ENCODE results near the gene SLC25A39. TPM values are rescaled to one million over a fixed set of nuclear protein-coding genes. Genes with fewer than 3 reads are reported as not detected.
"Not testable (repeated sequence)": the region's sequence is repeated elsewhere in the genome, so short reads cannot be mapped to it uniquely, and the experiment has no call there.

The SLC25A39 gene
- 100 to 1,000 TPM in 3 of 5 donors, 10 to 100 TPM in 2; 42.0 to 351 (median 133) TPM for total RNA-seq
- polyA plus RNA-seq, result 100 to 1,000 TPM; 124 to 161 (median 135) TPM
- long read RNA-seq, donor 1, partial matches to known transcripts, result 124 of 128 reads
- long read RNA-seq, donor 1, other reads (novel, unspliced or antisense), result 0 of 128 reads
- long read RNA-seq, donor 2, transcript SLC25A39-201 (12 exons, 1,607 nt), result major isoform, 11 of 17 reads
- long read RNA-seq, donor 2, partial matches to known transcripts, result 0 of 17 reads
- long read RNA-seq, donor 2, other reads (novel, unspliced or antisense), result 0 of 17 reads
- long read RNA-seq, donor 3, transcript SLC25A39-201 (12 exons, 1,607 nt), result minor isoform, 6 of 15 reads
- long read RNA-seq, donor 3, transcript SLC25A39-202 (12 exons, 1,565 nt), result major isoform, 7 of 15 reads
- long read RNA-seq, donor 3, partial matches to known transcripts, result 0 of 15 reads
- long read RNA-seq, donor 3, other reads (novel, unspliced or antisense), result 0 of 15 reads
- long read RNA-seq, donor 4, partial matches to known transcripts, result 0 of 3 reads
- long read RNA-seq, donor 4, other reads (novel, unspliced or antisense), result 0 of 3 reads
- long read RNA-seq, donor 5, transcript SLC25A39-202 (12 exons, 1,565 nt), result minor isoform, 10 of 22 reads
- long read RNA-seq, donor 5, transcript SLC25A39-201 (12 exons, 1,607 nt), result major isoform, 12 of 22 reads
- long read RNA-seq, donor 5, partial matches to known transcripts, result 0 of 22 reads
- long read RNA-seq, donor 5, other reads (novel, unspliced or antisense), result 0 of 22 reads
- long read RNA-seq, donor 6, transcript SLC25A39-202 (12 exons, 1,565 nt), result minor isoform, 18 of 71 reads
- long read RNA-seq, donor 6, transcript SLC25A39-201 (12 exons, 1,607 nt), result major isoform, 34 of 71 reads
- long read RNA-seq, donor 6, partial matches to known transcripts, result 13 of 71 reads
- long read RNA-seq, donor 6, other reads (novel, unspliced or antisense), result 0 of 71 reads
- long read RNA-seq, donor 7, transcript SLC25A39-202 (12 exons, 1,565 nt), result minor isoform, 8 of 26 reads
- long read RNA-seq, donor 7, transcript SLC25A39-201 (12 exons, 1,607 nt), result major isoform, 16 of 26 reads
- long read RNA-seq, donor 7, partial matches to known transcripts, result 0 of 26 reads
- long read RNA-seq, donor 7, other reads (novel, unspliced or antisense), result 0 of 26 reads
- long read RNA-seq, donor 8, transcript SLC25A39-202 (12 exons, 1,565 nt), result minor isoform, 7 of 19 reads
- long read RNA-seq, donor 8, transcript SLC25A39-201 (12 exons, 1,607 nt), result major isoform, 9 of 19 reads
- long read RNA-seq, donor 8, partial matches to known transcripts, result 0 of 19 reads
- long read RNA-seq, donor 8, other reads (novel, unspliced or antisense), result 0 of 19 reads
- long read RNA-seq, donor 9, transcript SLC25A39-201 (12 exons, 1,607 nt), result major isoform, 7 of 13 reads
- long read RNA-seq, donor 9, transcript SLC25A39-202 (12 exons, 1,565 nt), result minor isoform, 5 of 13 reads
- long read RNA-seq, donor 9, partial matches to known transcripts, result 0 of 13 reads
- long read RNA-seq, donor 9, other reads (novel, unspliced or antisense), result 0 of 13 reads
- long read RNA-seq, donor 10, transcript SLC25A39-201 (12 exons, 1,607 nt), result major isoform, 8 of 9 reads
- long read RNA-seq, donor 10, partial matches to known transcripts, result 0 of 9 reads
- long read RNA-seq, donor 10, other reads (novel, unspliced or antisense), result 0 of 9 reads

DNA sequence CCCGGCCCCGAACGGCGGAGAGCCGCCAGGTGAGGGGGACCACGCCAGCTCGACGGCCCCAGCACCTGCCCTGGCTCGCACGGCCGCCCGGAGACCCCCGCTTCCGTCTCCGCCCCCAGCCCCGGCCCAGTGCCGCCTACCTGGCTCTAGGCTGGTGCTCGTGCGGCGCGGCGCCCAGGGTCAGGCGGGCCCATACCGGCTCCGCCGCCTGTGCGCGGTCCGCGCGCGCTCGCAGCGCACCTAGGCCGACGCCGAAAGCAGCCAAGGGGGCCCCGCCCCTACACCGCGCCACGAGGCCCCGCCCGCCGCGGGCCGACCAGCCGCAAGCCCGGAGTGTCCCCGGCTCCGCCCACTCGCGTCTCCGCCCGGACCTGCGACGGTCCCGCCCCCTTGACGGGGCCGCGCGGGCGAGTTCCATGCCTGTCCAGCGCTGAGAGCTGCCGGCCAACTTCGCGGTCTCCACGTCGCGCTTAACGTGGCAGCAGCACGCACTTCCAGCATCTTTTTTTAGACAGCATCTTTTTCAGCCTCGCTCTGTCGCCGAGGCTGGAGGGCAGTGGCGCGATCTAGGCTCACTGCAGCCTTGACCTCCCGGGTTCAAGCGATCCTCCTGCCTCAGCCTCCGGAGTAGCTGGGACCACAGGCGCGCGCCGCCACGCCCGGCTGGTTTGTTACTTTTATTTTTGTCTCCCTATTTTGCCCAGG, at the start of gene SLC25A39:
SLC25A39 (minus strand) TSS at position 253 of the 705 bp plus-strand sequence. CDS start 1,261 bp downstream, outside the sequence.
- WGBS, 5 donors, result 0% methylated on average over 28 to 85 of the region's 85 CpGs

DNA sequence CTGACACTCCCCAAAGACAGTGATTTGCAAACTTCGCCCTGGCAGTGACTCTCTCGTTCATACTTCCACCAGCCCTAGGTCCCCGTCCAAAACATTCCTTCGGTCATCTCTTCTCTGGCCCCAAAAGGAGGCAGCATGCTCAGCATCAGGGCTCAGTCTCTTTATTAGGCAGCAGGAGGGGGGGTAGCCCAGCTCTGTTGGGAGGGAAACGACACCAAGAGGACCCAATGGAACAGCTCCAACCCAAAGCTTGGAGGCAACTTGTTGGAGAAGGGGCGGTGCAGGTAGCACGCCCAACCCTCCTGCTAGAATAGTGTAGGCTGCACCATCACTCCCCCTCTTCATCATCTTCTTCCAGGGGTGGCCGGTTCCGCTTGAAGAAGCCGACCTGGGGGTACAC, 47.4 kb upstream of the SLC25A39 start:
- Histone ChIP-seq H3K36me3 (no peaks in the 10 kb centered on the region), H3K9me3 (no peaks in the 10 kb centered on the region), H3K4me1 (peaks cover 8 to 26% (median 16%) of the 10 kb centered on the region in 4 donors), H3K27me3 (peaks cover 0 to 64% (median 12%) of the 10 kb centered on the region in 3 donors), H3K4me3 (no peak overlapping the region), H3K27ac (no peak overlapping the region)
- no peak for TF ChIP-seq POLR2A (IDR thresholded peaks at IDR 0.05)
- no peak for TF ChIP-seq CTCF (IDR thresholded peaks at IDR 0.05)
- no peak for TF ChIP-seq EP300 (IDR thresholded peaks at IDR 0.05)
- TF ChIP-seq POLR2AphosphoS5 (IDR thresholded peaks at IDR 0.05), result no peak
- intact Hi-C loops (cut with DNase I; ENCODE audit: low total_unique reads), result no loop called here
- 74 to 84% (median 79%) methylated on average over 10 of the region's 10 CpGs for WGBS, 5 donors
- DNase-seq, result no peak

More for the DNA sequence above, at the start of gene SLC25A39:
- peak; percentile 97 to 98 for DNase-seq
- intact Hi-C loops (cut with DNase I; ENCODE audit: low total_unique reads), result loop anchor here (5.0 kb wide), 1 partner anchor 112 kb away; no protein-coding TSS in a partner anchor
- H3K27me3 ChIP-seq, result no peaks in the 10 kb centered on the region
- peak; percentile 79 to 84 (median 81) for TF ChIP-seq POLR2AphosphoS5 (IDR thresholded peaks at IDR 0.05)
- no peak for TF ChIP-seq POLR2A (IDR thresholded peaks at IDR 0.05)
- no peak for TF ChIP-seq EP300 (IDR thresholded peaks at IDR 0.05)
- peak in 1 of 7 experiments; percentile 11 for TF ChIP-seq CTCF (IDR thresholded peaks at IDR 0.05)
- peak within 1 kb of the TSS; percentile 90 to 97 (median 96) for H3K27ac ChIP-seq
- H3K9me3 ChIP-seq, result no peaks in the 10 kb centered on the region
- peak within 1 kb of the TSS; percentile 96 to 99 (median 98) for H3K4me3 ChIP-seq
- H3K36me3 ChIP-seq, result peaks cover 26 to 29% (median 28%) of the 10 kb centered on the region in 4 donors
- H3K4me1 ChIP-seq, result peaks cover 18 to 41% (median 34%) of the 10 kb centered on the region in 4 donors

- intact Hi-C loops (cut with DNase I; ENCODE audit: low total_unique reads); H3K9me3 ChIP-seq: not testable (repeated sequence)
Measured at GRCh38 chr17:44369414-44370023, 44.9 kb upstream of the SLC25A39 start.

GRCh38 chr17:44368391-44369243, 44.0 kb upstream of the SLC25A39 start:
- H3K4me1 ChIP-seq; H3K9me3 ChIP-seq; DNase-seq; H3K36me3 ChIP-seq; H3K27ac ChIP-seq; H3K4me3 ChIP-seq; intact Hi-C loops (cut with DNase I; ENCODE audit: low total_unique reads): not testable (repeated sequence)
- WGBS, 5 donors, result 88 to 94% (median 93%) methylated on average over 18 to 42 of the region's 42 CpGs
- peaks cover 0 to 62% (median 12%) of the 10 kb centered on the region in 3 donors for H3K27me3 ChIP-seq

More at GRCh38 chr17:44369414-44370023, 44.9 kb upstream of the SLC25A39 start:
- not testable (repeated sequence) for H3K27ac ChIP-seq, H3K36me3 ChIP-seq, H3K4me3 ChIP-seq, H3K4me1 ChIP-seq, DNase-seq
- 33 to 52% (median 50%) methylated on average over 15 to 17 of the region's 17 CpGs for WGBS, 5 donors
- peaks cover 0 to 61% (median 12%) of the 10 kb centered on the region in 3 donors for H3K27me3 ChIP-seq
